Ishikawa (cell line): Measurements from ENCODE around the gene POLA2.

Experiments
- CEBPB ChIP-seq: IDR thresholded peaks from 2 replicates; pipeline ENCODE4 v1.6.1; 2012
- CREB1 ChIP-seq: IDR thresholded peaks from 2 replicates; pipeline ENCODE4 v1.6.1; 2012; ENCODE audit warnings: low read depth
- EGR1 ChIP-seq: IDR thresholded peaks from 2 replicates; pipeline ENCODE4 v1.6.1; 2012
- EP300 ChIP-seq: IDR thresholded peaks from 2 replicates; pipeline ENCODE4 v1.6.1; 2012; ENCODE audit warnings: borderline replicate concordance
- FOXM1 ChIP-seq: IDR thresholded peaks from 2 replicates; pipeline ENCODE4 v1.6.1; 2012; ENCODE audit warnings: low read depth, borderline replicate concordance
- MAX ChIP-seq: IDR thresholded peaks from 2 replicates; pipeline ENCODE4 v1.6.1; 2012
- NFIC ChIP-seq: IDR thresholded peaks from 2 replicates; pipeline ENCODE4 v1.6.1; 2012
- RAD21 ChIP-seq: IDR thresholded peaks from 2 replicates; pipeline ENCODE4 v1.6.1; 2012; ENCODE audit warnings: low read depth
- TAF1 ChIP-seq: IDR thresholded peaks from 2 replicates; pipeline ENCODE4 v1.6.1; 2012; ENCODE audit warnings: low read depth, mild to moderate bottlenecking
- TCF12 ChIP-seq: IDR thresholded peaks from 2 replicates; pipeline ENCODE4 v1.6.1; 2012; ENCODE audit warnings: low read depth
- TEAD4 ChIP-seq: IDR thresholded peaks from 2 replicates; pipeline ENCODE4 v1.6.1; 2012
- USF1 ChIP-seq: IDR thresholded peaks from 2 replicates; pipeline ENCODE4 v1.6.1; 2012
- YY1 ChIP-seq: IDR thresholded peaks from 2 replicates; pipeline ENCODE4 v1.6.1; 2012; ENCODE audit warnings: low read depth
- ZBTB7A ChIP-seq: IDR thresholded peaks from 2 replicates; pipeline ENCODE4 v1.6.1; 2012; ENCODE audit warnings: low read depth
- TF ChIP-seq, protein P1 (sequence below): IDR thresholded peaks from 2 replicates; pipeline ENCODE4 v1.6.1; 2012; ENCODE audit warnings: low read depth, mild to moderate bottlenecking

The POLA2 gene

GRCh38 chr11:65226103-65226442, 35.7 kb upstream of the POLA2 start:
- TF ChIP-seq RAD21: no peak
- TF ChIP-seq MAX: no peak
- TF ChIP-seq FOXM1: no peak
- no peak for TF ChIP-seq ZBTB7A
- TF ChIP-seq CEBPB: no peak
- TF ChIP-seq TAF1: no peak
- no peak for TF ChIP-seq USF1
- TF ChIP-seq TEAD4: no peak
- TF ChIP-seq EGR1: no peak
- TF ChIP-seq TCF12: no peak
- no peak for TF ChIP-seq YY1
- TF ChIP-seq, protein P1, sequence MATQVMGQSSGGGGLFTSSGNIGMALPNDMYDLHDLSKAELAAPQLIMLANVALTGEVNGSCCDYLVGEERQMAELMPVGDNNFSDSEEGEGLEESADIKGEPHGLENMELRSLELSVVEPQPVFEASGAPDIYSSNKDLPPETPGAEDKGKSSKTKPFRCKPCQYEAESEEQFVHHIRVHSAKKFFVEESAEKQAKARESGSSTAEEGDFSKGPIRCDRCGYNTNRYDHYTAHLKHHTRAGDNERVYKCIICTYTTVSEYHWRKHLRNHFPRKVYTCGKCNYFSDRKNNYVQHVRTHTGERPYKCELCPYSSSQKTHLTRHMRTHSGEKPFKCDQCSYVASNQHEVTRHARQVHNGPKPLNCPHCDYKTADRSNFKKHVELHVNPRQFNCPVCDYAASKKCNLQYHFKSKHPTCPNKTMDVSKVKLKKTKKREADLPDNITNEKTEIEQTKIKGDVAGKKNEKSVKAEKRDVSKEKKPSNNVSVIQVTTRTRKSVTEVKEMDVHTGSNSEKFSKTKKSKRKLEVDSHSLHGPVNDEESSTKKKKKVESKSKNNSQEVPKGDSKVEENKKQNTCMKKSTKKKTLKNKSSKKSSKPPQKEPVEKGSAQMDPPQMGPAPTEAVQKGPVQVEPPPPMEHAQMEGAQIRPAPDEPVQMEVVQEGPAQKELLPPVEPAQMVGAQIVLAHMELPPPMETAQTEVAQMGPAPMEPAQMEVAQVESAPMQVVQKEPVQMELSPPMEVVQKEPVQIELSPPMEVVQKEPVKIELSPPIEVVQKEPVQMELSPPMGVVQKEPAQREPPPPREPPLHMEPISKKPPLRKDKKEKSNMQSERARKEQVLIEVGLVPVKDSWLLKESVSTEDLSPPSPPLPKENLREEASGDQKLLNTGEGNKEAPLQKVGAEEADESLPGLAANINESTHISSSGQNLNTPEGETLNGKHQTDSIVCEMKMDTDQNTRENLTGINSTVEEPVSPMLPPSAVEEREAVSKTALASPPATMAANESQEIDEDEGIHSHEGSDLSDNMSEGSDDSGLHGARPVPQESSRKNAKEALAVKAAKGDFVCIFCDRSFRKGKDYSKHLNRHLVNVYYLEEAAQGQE: no peak
- no peak for TF ChIP-seq CREB1
- no peak for TF ChIP-seq NFIC
- no peak for TF ChIP-seq EP300

DNA sequence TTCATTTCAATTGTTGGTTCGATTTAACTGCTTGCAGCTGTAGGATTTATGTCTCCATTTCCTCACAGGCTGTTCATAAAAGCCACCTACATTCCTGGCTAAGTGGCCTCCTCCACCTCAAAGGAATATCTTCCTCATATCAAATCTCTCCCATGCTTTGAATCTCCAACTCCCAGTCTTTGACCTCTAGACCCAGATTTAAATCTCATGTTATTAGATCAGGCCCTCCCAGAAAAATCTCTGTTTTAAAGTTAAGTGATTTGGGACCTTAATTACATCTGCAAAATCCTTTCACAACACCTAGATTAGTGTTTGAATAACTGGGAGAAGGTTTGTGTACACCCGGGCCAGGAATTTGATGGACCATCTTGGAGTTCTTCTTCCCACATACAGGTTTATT, 33.9 kb upstream of the POLA2 start:
- no peak for TF ChIP-seq RAD21

DNA sequence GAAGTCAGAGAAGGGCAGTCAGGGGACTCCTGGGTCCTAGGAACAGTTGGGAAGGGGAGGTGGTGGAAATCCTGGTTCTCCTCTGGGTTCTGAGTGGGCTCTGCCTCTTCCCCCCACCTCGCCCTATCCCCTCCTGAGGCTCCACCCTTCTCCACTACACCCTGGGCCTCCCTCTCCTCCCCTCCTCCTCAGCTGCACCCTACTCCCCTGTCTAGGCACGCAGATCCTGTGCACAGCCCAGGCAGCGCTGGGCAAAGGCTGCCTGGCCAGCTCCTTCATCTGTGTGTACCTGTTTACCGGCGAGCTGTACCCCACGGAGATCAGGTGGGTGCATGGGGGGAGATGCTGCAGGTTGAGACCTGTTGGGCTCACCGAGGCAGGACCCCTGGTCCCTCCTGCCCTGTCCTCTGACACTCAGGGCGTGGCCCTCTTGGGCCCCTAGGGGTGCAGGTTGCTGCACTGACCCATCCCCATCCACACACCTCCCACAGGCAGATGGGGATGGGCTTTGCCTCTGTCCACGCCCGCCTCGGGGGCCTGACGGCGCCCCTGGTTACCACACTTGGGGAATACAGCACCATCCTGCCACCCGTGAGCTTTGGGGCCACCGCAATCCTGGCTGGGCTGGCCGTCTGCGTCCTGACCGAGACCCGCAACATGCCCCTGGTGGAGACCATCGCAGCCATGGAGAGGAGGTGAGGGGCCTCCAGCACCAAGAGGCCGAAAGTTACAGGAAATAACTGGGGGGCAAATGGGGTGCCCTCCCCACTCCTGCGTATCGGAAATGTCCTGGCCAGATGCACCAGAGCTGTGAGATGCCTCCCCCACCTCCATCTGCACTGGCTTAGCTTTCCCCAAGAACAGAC, 25.3 kb upstream of the POLA2 start:
- TF ChIP-seq TAF1: no peak
- no peak for TF ChIP-seq CREB1
- TF ChIP-seq, protein P1: no peak
- TF ChIP-seq CEBPB: no peak
- TF ChIP-seq FOXM1: no peak
- TF ChIP-seq TEAD4: no peak
- no peak for TF ChIP-seq NFIC
- TF ChIP-seq ZBTB7A: no peak
- TF ChIP-seq USF1: no peak
- TF ChIP-seq YY1: no peak
- TF ChIP-seq EGR1: no peak
- TF ChIP-seq EP300: no peak
- no peak for TF ChIP-seq RAD21
- TF ChIP-seq MAX: no peak

DNA sequence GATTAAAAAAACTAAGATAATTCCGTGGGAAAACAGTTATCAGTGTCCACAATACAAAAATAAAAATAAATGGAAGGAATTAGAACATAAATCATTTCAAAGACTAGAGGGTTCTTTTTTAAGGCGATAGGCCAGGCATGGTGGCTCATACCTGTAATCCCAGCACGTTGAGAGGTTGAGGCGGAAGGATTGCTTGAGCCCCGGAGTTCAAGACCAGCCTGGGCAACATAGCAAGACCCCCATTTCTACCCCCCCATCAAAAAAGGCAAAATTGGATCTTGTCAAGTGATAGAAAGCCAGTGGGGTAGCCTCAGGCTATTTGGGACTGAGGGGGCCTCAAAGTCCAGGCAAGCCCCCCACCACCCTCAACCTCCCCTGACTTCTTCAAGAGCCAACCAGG, 20.6 kb upstream of the POLA2 start:
- TF ChIP-seq CEBPB (no peak), TAF1 (no peak), EP300 (no peak), ZBTB7A (no peak), TEAD4 (no peak), YY1 (no peak), USF1 (no peak)
- TF ChIP-seq, protein P1: no peak
